HG02852 (cell line): Measurements from ENCODE around the gene GATD1.

Source experiments
- ATAC-seq: cut with Tn5 transposase; IDR thresholded peaks from one replicate; pipeline ENCODE4 v1.9.1; 2021; ENCODE audit warnings: mild to moderate bottlenecking, moderate library complexity; ENCODE audit not compliant: unreplicated experiment

Gene GATD1

DNA sequence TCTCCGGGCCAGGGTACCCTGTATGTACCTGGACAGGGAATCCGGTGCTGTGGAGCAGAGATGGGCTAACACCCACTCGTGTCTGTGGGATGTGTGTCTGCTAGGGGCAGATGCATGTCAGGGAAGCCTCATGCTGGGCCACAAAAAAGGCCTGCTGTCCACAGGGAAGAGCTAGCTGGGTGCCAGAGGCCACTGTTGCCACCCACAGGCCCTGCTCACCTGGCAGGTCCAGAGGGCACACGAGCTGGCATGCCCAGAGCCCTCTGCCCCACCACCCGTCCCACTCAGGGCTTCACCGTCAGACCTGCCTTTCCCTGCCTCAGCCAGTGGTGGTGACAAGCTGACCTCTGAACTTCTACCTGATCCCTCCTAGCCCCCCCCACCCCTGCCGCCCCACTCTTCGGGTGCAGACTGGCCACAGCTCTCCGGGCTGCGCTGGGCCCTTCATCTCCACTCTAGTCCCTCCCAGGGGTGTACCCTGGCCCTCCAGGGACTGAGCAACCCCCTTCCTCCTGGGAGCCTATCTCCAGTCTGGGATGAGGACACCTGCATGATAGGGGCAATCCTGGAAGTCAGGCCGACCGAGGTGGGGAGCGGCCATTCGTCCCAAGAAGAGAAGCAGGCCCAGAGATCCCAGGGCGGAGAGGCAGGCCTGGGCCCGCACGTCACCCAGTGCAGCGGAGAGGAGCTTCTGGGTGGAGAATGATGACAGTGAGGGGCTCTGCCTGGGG lies 19.4 kb upstream of the GATD1 start:
- no peak for ATAC-seq

DNA sequence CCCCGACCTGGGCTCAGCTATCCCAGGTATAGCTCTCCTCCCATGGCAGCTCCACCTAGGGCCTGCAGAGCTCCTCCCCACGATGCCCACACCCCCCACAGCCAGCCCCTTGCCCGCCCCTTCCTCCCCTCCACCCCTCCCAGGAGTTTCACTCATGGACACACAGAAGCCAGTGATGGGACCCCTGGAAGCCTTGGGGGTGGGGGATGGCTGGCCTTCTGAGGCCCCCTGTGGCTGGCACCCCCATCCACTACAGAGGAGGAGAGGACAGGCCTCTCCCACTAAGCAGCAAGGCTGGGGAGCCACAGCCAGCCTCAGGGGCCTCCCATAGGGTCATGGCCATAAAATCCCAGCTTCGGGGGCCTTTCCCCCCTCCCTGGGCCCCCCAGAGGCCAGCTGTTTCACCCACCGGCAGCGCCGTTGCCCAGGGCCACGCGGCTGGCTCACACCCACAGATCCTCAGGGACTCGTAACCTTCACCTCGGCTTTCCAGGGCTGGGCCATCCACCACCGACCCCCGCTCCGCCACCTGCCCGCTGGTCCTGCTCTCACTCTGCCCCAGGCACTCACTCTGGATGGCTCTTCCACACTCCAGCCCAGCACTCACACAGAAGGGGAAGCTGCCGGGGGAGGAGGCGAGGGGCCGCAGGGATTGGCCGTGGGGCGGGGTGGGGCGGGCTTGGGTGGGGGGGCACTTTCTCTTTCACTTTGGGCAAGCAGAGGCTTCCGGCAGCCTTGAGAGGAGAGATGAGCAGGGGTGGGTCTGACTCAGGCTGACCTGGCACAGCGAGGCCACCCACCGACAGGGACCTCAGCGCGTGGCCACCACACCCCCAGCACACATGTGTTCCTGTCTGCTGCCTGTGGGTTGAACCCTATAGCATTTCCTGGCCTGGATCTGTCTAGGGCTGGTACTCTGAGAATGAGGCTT lies 18.6 kb upstream of the GATD1 start:
- no peak for ATAC-seq

DNA sequence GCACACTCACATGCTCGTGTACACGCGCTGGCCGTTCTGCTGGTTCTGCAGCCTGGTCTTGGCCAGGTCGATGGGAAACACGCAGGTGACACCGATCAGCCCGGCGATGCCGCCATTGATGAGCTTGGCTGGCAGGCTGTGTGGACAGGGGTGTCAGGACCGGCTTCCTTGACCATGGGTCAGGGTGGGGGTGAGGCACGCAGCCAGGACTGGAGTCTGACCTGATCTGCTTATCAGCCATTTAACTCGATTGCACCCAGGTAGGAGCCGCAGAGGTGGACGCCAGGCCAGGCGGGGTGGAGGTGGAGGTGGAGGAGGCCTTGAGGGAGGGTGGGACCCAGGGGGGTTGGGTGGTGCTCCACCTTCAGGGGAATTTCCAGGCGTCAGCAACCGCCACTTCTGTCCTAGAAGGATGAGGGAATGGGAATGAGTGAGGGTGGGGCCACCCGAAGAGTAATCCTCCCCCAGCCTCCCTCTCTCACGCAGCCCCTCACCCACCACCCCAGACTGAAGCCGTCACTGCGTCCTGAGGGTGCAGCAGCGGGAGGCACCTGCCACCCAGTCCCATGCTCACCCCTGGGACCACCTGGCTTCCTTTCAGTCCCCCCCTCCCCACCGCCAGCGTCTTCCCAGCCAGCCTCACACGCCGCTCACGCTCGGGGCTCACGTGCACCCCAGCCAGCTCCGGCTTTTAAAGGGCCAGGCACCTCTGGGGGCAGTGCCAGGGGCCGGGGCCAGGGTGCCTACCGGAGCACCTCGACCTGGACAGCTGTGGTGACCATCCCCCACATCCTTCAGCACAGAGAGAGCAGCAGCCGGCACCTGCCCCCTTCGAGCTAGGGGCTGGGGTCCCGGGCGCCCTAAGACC lies 17.7 kb upstream of the GATD1 start:
- ATAC-seq: no peak

DNA sequence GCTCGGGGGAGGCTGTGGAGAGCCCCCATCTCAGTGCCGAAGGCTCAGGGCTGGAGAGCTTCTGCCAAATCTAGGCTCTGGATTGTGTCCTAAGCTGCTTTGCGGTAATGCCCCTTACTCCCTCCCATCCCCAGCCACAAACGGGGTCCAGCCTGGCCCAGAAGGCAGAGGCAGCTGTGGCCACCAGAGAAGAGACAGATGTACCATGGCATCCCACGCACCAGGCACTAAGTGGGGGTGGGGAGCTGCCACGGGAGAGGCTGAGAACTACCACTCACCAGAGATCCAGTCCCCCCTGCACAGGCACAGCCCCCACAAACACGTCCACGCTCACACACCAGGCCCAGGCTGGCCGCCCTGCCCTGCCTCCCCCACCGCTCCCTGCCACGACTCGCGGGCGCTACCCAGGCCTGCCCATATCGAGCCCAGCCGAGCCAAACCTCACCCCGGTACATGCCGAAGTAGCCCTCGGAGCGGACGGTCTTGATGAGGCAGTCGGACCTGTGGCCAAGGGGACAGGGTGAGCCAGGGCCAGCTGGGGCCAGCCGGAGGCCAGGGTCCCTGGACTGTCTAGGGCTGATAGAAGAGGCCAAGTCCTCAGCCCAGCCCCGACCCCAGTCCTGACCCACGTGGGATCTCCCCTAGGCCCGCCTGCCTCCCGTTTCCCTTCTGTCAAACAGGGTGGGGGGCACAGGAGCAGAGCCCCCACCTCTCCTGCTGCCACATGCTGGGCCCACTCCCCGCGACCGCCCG lies 16.9 kb upstream of the GATD1 start:
- no peak for ATAC-seq

DNA sequence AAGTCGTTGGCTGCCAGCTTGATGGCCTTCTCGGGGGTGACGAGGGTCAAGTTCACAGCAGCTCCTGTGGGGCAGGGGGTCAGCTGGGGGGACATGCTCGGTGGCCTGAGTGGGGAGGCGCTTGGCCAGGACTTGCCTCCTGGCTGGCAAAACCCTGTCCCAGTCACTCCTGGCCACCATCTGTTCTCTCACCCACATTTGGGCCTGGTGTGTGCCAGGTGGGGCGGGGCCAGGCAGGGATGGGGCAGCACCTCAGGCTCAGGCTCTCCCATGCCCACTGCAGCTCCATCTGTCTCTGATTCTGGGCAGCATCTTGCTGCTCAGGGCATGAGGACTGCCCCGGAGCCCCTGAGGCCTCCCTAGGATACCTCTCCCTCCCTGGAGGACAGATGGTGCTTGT lies 16.3 kb upstream of the GATD1 start:
- ATAC-seq: no peak

DNA sequence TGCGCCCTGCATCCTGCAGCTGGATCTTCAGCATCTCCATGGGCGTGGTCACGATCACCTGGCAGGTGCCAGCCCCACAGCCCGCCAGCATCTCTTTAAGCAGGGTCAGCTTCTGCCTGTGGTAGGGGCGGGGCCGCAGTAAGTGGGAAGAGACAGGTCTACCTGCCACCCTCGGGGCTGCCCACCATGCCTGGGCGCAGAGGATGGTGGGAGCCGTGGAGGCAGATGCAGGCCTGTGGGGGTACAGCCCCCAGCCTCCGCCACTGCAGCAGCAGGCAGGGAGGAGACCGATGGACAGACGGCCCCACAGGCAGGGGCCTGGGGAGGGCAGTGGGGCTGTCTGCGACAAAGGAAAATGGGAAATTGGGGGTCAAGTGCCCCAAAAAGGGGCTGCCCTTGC lies 15.6 kb upstream of the GATD1 start:
- ATAC-seq: no peak

DNA sequence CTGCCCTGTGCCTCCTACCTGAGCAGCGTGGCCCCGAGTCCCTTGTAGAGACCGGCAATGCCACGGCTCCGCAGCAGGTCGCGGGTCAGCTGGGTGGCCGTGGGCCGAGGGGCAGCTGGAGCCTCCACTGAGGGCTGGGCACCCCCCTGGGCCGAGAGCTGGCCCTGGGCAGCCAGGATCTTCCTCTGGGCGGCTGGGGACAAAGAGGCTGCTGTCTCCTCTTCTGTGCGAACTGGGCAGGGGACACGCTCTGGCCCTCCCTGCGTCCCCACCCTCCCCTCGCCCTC lies 15.2 kb upstream of the GATD1 start:
- no peak for ATAC-seq

DNA sequence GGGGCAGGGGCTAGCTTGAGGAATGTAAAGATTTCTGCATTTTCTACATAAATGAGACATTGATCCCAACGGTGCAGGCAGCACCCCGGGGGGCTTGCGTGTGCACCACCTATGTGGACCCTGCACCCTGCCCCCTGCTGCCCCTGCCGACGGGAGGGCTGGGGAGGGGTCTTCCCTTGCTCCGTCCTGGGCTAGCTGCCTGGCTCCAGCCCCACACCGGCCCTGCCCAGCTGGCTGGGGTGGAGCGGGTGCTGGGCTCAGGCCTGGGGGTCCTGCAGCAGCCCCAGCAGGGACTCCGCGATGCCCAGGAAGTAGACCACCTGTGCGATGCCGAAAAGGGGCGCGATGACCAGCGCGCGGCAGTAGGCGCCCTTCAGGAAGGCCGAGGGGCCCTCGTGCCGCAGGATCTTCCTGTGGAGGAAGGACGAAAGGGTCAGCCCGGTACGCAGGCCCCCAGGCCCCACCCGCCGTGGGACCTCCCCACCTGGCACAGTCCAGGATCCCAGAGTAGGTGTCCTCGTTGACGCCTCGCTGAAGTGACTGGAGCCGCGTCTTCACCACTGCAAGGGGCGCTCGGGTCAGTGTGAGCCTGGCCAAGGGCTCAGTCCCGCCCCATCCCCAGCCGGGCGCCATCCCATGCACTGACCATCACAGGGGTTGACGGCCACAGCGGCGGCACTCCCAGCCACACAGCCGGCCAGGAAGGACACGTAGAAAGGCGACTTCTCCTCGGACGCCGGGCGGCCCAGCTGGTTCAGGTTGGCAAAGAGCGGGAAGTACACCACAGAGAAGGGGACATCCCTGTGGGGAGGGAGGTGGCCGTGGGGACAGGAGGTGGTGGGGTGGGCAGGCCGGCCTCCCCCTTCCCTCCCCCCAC lies 14.6 kb upstream of the GATD1 start:
- no peak for ATAC-seq

DNA sequence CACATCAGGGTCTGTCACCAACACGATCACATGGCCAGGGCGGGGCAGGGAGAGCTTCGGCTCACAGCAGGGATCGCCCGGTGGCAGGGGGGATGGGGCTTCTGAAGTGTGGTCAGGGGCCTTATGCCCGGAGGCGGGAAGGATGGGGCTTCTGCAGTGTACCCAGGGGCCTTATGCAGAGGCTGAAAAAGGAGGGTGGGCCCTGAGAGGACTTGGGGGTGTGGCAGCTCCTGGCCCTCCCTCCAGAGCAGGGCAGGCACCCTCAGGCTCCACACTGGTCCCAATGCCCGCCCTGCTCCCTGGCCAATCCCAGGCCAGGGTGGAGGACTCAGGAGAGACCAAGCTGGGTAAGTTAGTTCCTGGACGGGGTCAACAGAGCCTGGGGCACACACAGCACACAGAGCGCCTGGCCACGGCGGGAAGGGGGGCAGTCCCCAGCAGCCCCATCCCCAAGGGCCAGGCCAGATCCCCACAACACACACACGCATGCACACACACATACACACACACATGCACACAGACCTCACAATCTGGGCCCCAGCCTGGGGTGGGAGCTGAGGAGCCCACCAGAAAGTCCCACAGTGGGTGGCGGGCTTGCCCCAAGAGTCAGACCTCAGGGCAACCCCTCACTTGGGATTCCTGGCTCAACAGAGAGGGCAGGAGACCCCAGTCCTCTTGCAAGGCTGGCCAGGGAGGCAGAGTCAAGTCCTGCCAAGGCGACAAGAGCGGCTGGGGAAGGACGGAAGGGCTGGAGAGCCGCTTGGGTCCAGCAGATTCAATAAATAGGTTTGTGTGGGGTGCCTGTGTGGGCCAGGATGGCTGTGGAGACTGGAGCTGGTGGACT lies 13.7 kb upstream of the GATD1 start:
- no peak for ATAC-seq

DNA sequence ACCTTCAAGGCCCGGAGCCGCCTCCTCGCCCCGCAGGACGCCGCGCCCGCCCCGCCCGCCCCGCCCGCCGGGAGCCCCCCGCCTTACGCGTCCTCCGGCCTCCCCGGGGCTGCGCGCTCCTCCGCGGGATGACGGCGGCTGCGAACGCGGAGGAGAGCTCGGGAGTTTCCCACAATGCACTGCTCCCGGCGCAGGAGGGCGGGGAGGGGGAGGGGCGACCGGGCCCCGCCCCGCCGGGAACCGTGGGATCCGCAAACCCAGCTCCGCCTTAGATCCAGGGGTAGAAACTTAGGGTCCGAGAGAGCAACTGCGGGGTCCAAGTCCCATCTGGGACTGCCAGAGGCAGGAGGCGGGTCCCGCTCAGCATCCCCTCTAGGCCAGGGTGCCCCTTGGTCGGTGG lies 12.7 kb upstream of the GATD1 start, which contains the start of gene CEND1:
Gene CEND1, minus strand, starts transcription at position 148 of the 400 bp plus-strand sequence. CDS start 1,514 bp downstream, outside the sequence.
- ATAC-seq: no peak

DNA sequence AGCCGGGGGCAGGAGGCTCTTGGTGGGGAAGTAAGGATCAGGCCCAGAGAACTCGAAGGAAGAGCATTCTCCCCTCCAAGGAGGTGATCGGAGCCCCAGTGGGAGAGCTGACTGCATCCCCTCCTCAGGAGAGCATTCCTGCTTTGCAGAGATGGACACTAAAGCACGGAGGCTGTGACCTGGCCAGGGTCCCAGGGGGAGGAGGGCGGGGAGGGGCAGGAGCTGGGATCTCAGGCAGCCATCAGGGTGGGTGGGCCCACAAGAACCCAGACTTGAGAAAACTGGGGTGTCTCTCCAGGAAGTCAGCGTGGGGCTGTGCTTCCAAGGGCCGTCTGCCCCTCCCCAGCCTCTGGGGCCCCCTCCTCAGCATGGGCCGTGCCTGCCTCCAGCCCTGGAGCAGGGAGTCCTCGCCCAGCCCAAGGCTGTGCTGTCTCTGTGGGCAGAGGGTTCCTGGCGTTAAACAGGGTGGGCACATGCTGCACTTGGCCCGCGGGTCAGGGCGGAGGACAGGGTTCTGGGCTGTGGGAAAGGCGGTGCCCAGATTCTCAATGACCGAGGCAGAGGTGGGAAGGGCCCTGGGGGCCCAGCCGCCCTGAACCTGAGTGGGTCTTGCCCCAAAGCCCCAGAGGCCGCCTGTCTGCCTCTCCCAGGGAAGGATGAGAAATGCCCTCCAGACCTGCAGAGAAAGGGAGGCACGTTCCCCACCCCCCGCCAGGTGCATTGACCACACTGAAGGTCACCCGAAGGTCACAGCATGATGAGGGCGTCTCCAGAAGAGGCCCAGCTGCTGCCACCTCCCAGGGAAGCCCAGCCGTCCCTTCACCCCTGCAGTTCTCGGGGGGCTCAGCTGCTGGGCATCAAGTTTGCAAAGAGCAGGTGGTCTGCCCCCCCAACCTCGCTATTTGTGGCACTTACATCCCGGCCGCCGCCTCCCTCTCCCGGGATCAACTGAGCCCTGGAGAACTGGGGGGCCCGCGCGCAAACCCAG lies 12.0 kb upstream of the GATD1 start:
- ATAC-seq: no peak

DNA sequence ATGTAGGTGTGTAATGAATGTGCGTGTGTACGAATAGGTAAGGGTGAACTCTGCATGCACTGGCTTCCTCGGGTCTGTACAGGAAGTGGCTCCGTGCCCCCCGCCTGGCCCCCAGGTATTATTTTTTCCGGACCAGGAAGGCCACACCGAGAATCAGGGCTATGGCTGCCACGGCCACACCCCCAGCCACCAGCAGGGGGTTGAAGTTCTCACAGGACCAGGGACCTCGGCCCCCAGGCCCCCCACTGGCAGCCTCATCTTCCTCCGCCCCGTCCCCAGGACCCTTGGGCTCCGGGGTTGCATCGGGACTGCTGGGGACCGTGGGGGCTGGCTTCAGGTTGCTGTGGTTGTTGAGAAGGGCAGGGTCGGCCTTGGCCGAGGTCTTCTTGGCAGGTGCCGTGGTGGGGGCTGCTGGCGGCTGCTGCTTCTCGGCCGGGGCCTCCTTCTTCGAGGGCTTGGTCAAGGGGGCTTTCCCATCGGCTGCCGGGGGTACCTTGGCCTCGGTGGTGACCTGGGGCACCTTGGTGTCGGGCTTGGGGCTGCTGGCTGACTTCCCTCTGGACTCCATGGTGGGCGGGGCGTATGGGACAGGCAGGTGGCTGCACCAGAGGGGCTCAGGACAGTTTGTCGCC lies 10.8 kb upstream of the GATD1 start:
- ATAC-seq: no peak

DNA sequence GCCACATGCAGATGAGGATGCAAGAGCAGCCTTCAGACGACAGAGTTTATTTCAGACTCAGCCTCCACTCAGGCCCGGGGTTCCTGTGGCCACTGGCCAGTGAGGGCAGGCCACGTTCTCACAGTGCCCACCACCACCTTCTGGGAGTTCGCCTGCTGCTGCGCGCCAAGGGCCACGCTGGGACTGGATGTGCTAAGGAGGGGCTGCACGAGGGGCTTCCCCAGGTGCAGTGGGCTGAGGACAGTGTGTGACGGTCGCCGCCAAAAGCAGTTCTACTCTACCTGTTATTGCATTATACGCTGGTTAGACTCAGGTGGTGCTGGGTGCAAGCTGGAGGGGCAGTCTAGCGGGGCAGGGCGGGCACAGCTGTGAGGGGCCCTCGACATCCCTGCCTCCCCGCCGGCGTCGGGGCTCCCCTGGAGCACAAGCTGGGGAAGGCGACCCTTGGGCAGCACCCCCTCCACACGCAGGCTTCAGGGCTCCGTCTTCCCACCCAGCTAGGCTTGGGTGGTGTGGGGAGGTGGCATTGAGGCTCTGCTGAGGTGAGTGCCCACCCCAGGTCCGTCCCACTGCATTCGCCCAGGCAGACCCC lies 9.9 kb upstream of the GATD1 start:
- ATAC-seq: no peak

DNA sequence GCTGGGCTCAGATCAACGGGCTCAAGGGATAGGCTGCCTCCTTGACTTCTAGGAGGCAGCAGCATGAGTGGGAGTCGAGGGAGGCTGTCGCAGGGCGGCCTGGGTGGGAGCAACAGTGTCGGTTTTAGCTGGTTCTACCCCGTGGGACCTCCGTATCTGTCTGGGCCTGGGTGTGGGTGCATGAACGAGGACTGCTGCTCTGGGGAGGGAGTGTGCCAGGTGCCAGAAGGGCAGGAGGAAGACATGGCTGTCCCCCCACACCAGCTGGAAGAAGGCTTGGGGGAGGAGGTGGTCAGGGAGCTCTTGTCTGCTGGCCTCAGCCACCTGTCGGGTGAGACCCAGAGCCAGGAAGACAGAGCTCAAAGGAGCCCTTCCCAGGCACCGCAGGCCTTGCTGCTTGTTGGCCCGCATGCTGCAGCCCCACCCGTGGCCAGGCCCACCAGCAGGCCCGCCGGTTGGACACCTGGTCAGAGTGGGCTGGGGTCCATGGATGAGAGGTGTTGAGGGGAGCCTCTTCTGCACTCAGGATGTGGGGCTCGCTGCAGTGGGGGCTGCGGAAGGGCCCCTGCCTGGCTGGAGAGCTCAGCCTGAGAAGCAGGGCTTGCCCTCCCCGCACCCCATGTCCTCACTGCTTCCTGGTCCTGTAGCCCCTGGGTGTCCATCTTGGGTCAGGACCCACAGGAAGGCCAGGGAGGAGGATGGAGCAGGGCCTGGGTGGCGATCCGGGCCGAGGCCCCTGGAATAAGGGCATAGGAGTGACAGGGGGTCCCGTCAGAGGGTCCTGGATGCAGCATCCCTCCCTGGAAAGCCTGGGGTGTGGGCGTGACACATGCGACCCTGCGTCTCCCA lies 9.2 kb upstream of the GATD1 start:
- ATAC-seq: no peak

DNA sequence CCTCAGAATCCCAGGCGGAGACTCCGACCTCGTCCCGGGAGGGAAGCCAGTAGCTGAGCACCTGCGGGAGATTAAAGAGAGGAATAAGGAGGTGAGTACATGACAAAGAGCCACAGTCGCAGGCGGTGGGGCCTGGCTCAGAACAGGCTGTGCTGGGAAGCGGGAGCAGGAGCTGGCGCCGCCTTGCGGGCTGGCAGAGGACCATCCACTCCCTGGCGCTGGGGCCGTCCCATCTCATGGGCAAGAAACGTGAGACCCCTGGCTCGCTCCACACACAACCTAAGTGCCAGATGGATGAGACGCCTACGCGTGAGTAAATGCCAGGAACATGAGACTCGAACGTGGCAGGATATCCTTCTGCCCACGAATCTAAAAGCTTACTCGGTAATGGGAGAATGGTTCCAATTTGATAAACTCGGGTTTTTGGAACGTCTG lies 6.3 kb upstream of the GATD1 start:
- ATAC-seq: no peak
